Left lobe of liver (tissue), 2 donors: ENCODE results near the gene NKX6-2. TPM values are rescaled to one million over a fixed set of nuclear protein-coding genes. Genes with fewer than 3 reads are reported as not detected.

Source experiments
- ATAC-seq: fragments of 200-7000 bp; cut with Tn5 transposase; one replicate; pipeline ENCODE4 v1.9.1; 2020; ENCODE audit warnings: mild to moderate bottlenecking, moderate library complexity
- DNase-seq: peaks from one replicate; pipeline ENCODE4 v3.0.0-alpha.2; 2020; ENCODE audit warnings: low spot score
- total RNA-seq: library from RNA; stranded (reverse); gene quantifications from one replicate; pipeline ENCODE4 v1.2.1, GENCODE V29; 2021
- donor health status: DM: no; HTN: no; CAD: no; lungs with moderate emphysema.
- donor health status: DM: no; HTN: yes; CAD: no.

The NKX6-2 gene
- total RNA-seq, 1 donor from 2014 or later: not detected

GRCh38 chr10:132762267-132762666 lies 23.7 kb downstream of the NKX6-2 start:
- ATAC-seq (no peak), DNase-seq (no peak)

DNA sequence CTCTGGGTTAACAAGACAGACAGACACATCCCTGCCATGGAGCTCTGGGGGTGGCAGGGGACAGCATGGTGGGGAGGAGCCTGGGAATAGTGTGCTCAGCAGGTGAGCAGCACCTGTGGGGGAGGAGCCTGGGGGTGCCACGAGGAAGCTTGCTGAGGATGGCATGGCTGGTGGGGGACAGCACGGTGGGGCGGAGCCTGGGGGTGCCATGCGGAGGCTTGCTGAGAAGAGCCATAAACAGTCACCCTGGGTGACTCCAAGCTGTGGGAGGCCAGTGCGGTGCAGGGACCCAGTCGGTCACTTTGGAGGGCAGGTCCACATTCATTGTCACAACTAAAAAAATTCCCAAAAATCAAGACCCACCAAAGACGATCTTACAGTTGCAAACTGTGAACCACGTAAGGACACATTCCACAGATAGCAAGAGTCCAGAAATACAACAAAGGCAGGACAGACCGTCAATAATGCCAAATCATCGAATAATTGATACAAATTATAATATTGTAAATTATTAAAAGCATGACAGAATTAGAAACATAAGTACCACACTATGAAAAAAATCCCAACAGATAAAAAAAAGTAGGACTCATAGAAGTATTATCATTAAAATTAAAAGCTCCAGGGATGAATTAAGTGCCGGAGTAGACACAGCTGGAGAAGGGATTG lies 24.4 kb downstream of the NKX6-2 start:
- no peak for DNase-seq

DNA sequence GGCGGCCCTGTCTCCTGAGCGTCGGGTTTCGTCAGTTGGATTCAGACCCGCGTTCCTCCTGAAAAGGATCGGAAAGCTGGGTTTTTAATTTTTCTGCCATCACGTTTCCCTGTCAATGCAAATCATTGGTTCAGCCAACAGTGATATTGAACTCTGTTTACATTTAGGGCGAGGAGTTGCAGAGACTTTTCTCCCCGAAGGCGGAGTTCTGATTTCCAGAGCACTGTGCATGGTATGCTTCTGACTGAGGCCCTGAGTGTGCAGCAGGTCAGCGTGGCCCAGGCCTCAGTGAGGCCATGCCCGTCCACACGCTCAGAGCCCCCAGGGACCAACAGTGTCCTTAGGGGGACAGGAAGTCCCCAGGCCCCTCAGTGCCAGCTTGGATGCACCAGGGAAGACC lies 27.1 kb downstream of the NKX6-2 start:
- ATAC-seq (no peak), DNase-seq (no peak)

More for the DNA sequence above, 24.4 kb downstream of the NKX6-2 start:
- no peak for ATAC-seq

- ATAC-seq (no peak), DNase-seq (no peak)
These were observed 28.8 kb downstream of the NKX6-2 start for GRCh38 chr10:132757171-132757570.

DNA sequence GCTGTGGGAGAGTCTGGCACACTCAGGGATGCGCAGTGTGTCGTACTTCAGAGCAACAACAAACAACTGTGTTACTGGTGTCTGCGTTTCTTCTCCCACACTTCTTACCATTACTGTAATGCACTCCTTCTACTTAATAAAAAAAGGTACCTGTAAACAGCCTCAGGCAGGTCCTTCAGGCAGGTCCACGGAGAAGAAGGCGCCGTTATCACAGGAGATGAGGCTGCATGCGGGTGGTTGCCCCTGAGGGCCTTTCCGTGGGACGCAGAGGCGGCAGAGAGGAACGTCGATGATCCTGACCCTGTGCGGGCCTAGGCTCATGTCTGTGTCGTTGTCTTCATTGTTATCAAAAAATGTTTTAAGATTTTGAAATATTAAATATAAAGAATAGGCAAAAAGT lies 29.4 kb downstream of the NKX6-2 start:
- DNase-seq (no peak), ATAC-seq (no peak)

DNA sequence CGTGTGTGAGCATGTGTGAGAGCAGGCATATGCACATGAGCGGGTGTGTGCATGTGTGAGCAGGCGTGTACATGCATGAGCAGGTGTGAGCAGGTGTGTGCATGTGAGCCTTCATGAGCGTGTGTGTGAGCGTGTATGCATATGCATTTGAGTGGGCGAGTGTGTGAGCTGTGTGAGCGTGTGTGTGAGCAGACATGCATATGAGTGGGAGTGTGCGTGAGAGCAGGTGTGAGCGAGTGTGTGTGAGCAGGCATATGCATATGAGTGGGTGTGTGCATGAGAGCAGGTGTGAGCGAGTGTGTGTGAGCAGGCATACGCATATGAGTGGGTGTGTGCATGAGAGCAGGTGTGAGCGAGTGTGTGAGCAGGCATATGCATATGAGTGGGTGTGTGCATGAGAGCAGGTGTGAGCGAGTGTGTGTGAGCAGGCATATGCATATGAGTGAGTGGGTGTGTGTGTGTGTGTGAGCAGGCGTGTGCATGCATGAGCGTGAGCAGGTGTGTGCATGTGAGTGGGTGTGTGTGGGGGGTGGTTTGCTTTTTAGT lies 30.7 kb downstream of the NKX6-2 start:
- ATAC-seq (no peak), DNase-seq (no peak)

DNA sequence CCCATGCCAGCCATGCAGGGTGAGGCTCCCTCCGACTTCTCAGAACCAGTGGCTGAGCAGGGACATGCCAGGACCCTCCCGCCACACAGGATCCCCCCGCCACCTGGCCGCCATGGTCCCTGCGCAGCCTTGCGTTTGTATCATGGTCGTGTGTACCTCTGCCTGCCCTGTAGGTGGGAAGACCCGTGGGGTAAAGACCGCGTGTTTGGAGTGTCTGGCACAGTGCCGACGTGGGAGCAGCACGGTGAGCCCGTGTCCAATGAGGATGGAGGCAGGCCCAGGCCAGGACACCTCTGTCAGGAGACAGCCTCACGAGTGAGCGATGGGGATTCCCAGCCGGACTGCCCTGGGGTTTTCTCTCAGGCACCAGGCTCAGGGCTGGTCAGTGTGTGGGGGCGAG lies 31.9 kb downstream of the NKX6-2 start:
- DNase-seq (no peak), ATAC-seq (no peak)

- ATAC-seq (no peak), DNase-seq (no peak)
These were observed 32.4 kb downstream of the NKX6-2 start for GRCh38 chr10:132753596-132753995.

GRCh38 chr10:132752961-132753360 lies 33.0 kb downstream of the NKX6-2 start:
- no peak for DNase-seq
- ATAC-seq: no peak

DNA sequence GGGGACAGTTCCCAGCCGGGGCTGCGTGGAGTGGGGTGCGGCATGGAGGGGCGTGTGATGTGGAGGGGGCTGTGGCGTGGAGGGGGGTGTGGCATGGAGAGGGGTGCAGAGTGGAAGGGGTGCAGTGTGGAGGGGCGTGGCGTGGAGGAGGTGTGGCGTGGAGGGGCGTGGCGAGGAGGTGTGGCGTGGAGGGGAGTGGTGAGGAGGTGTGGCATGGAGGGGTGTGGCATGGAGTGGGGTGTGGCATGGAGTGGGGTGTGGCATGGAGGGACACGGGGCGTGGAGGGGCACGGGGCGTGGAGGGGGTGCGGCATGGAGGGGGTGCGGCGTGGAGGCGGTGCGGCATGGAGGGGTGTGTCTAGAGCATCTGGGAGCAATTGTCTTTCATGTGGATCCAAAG lies 33.6 kb downstream of the NKX6-2 start:
- DNase-seq (no peak), ATAC-seq (peak; percentile 14)

DNA sequence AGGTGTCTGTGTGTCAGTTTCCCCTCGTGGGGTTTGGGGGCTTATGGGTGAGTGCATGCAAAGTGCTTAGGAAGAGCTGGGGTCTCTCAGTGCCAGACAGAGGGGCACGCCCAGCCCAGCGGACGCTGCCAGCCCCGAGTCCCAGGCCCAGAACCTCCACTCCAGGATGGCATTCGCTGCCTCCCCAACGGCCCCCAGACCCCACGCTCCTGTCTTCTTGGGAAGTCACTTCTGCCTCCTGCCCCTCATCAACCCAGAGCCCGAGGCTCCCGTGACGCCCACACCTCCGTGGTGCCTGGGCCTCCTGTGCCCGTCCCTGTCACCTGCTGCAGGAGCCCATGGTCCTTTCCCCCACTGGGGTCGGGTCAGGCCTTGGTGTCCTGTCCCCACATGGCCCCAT lies 35.0 kb downstream of the NKX6-2 start:
- ATAC-seq: no peak
- DNase-seq: no peak

GRCh38 chr10:132749371-132749795 lies 36.6 kb downstream of the NKX6-2 start:
- DNase-seq (no peak), ATAC-seq (no peak)

DNA sequence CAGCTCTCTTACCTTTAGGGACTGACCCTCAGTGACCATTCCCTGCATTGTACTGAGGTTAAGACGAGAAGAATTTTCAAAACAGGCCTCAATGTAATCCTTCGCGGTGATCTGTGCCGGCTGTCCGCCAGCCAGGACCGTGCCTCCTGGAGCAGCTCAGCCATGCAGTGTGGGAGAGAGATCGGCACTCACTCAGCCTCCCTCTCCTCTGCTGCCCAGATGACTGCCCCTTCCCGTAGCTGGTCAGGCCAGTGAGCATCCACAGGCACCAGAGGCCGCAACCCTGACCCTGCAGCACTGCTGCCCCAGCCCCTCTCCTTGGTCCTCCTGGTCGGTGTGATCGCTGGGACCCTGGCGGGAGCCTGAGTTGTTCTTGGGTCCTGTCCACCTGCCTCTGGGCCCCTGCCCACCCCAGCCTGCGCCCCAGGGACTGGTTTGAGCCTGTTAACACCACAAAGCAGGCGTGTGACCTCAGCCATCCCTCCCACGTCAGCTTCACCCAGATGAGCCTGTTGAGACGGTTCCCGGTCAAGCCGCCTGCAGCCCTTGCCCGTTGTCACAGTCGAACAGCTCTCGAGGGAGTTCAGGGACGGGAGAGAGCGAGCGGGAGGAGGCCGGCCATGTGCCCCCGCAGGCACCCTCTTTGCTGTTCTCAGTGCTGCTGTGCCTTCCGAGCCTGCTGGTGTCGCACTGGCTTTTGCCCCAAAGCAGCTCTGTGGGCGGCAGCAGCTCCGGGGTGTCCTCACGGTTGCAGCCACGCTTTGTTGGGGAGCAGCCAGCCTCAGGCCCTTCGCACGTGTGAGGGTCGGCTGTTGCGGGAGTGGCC lies 37.2 kb downstream of the NKX6-2 start:
- ATAC-seq: no peak
- no peak for DNase-seq

DNA sequence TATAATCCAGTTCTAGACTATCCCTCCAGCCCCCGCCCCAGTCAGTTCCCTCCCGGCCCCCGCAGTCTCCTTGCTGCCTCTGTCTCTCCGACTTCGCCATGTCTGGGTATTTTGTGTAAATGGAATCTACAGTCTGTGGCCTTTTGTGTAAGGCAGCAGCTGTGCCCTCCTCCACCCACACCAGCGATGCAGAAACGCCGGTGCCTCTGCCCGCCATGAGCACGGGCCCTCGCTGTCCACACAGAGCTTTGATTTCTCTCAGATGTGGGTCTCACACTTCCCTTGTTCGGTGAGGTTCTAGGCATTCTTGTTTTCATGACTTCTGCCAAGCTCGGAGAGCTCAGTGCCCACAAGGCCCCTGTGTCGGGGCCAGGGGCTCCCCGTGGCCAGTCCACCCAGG lies 37.8 kb downstream of the NKX6-2 start:
- no peak for DNase-seq
- no peak for ATAC-seq

DNA sequence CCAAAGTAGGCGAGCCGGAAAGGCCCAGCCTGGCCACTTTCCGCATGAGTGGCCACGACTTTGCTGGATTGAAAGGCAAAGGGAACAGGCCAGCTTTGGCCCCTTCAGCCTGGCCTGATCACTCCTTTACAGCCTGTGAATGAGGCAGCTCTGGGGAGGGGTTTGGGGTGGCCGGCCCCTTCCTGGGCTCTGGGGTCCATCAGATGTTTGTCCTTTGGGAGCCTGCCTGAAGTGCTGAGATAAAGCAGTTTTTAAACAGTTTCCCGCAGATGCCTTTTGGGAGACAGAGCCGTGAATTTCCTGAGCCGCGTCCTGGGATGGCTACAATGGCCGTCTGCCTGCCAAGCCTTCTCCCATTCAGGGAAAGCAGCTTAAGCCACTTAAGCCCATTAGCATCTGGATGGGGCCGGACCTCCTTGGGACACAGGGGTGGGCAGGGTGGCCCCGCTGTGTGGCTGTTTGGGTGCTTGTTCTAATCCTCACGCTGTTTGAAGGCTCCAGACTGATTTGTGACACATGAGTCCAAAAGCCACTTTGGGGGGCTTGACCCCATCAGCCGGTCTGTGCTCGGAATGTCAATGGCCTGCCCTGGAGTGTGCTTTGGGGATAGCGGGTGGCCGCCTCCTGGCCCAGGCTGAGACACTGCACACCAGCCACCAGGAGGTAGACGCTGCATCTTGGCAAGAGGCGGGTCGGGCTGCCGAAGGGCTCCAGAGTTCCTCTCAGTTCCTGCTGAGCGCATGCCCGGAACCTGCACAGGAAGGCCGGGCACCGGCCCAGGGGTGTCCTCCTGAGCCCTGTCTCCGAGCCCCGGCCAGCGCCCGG lies 38.9 kb downstream of the NKX6-2 start:
- DNase-seq: no peak
- no peak for ATAC-seq

DNA sequence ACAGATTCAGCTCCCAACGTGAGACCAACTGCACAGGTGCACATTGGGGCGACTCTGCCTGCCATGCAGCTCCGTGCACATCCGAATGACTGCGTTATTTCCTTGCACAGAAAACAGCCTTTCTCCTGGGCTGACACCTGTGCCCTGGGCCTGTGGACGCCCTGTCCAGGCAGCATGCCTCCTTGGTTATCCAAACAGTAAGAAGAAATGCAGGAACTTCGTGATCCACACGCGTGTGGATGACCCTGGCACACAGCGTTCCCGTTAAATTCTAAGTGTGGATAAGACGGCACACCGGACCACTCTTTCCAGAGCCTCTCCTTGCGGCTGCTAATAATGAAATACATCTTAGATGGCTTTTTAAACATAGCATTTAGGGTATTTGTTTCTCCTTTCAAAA lies 39.6 kb downstream of the NKX6-2 start:
- no peak for ATAC-seq

DNA sequence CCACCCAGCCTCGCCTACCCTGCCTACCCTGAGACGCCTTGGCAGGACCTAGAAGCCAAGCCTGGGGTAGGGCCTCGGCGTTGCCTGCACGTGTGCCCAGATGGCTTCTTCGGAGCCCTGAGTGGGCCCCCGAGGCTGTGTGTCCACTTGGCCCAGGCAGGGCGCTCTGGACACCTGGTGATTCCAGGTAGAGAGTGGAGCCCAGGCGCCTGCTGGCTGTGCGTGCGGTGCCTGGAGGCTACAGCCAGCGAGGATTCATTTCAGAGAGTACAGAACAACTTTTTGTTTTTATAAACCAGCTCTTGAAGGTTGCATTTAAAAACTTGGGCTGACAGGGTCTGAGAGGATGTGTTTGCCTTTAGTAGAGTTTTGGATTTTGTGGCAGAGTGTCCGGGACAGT lies 40.0 kb downstream of the NKX6-2 start:
- DNase-seq: no peak
- no peak for ATAC-seq

More for the DNA sequence above, 39.6 kb downstream of the NKX6-2 start:
- no peak for DNase-seq

DNA sequence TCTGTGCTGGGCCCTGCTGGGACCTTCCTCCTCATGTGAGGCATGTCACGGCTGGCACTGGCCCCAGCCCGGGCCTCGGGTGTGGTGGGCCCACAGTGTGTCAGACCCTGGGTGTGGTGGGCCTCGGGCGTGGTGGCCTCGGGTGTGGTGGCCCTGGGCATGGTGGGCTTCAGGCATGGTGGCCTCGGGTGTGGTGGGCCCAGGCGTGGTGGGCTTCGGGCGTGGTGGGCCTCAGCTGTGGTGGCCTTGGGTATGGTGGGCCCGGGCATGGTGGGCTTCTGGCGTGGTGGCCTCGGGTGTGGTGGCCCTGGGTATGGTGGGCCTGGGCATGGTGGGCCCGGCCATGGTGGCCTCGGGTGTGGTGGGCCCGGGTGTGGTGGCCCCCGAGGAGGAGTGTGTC lies 40.4 kb downstream of the NKX6-2 start:
- no peak for ATAC-seq
- DNase-seq: no peak

- DNase-seq (no peak), ATAC-seq (no peak)
These were observed 41.1 kb downstream of the NKX6-2 start for GRCh38 chr10:132744839-132745238.

DNA sequence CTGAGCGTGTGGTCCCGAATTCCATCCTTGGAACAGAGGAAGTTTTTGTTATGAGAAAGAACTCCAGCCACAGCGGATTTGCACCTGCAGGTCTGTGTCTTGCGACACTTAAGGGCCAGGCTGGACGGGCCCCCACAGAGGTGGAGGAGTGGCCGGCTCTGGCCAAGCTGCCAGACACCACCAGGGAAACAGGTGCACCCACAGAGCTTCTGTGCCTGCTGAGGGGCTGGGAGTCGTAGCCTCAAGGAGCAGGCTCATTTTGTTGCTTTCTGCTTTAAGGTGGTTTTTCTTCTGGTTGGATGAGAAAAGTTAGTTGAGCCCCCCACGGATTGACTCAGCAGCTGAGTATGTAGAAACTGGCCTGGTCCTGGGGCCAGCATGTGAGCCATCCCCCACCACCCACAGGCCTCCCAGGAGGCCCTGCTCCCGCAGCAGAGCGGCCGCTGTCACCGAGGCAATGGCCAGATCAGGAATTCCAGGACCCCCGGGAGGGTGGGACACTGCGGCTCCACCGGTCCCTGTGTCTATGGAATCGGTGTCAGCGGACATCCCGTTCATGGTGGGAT lies 41.9 kb downstream of the NKX6-2 start:
- no peak for DNase-seq
- ATAC-seq: no peak
